ENCODE data around the gene NRP2. TPM values are rescaled to one million over a fixed set of nuclear protein-coding genes. Genes with fewer than 3 reads are reported as not detected.

Gene NRP2, protein sequence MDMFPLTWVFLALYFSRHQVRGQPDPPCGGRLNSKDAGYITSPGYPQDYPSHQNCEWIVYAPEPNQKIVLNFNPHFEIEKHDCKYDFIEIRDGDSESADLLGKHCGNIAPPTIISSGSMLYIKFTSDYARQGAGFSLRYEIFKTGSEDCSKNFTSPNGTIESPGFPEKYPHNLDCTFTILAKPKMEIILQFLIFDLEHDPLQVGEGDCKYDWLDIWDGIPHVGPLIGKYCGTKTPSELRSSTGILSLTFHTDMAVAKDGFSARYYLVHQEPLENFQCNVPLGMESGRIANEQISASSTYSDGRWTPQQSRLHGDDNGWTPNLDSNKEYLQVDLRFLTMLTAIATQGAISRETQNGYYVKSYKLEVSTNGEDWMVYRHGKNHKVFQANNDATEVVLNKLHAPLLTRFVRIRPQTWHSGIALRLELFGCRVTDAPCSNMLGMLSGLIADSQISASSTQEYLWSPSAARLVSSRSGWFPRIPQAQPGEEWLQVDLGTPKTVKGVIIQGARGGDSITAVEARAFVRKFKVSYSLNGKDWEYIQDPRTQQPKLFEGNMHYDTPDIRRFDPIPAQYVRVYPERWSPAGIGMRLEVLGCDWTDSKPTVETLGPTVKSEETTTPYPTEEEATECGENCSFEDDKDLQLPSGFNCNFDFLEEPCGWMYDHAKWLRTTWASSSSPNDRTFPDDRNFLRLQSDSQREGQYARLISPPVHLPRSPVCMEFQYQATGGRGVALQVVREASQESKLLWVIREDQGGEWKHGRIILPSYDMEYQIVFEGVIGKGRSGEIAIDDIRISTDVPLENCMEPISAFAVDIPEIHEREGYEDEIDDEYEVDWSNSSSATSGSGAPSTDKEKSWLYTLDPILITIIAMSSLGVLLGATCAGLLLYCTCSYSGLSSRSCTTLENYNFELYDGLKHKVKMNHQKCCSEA
- total RNA-seq: 1 to 10 TPM; 2.9 to 3.3 TPM

GRCh38 chr2:205682239-205682970, at the start of gene NRP2:
Gene NRP2, plus strand, starts transcription at chr2:205682501. Its CDS starts 790 bp downstream, at chr2:205683291.
- Mint-ChIP-seq H3K4me3 (peak within 1 kb of the TSS; percentile 88), H3K27me3 (peaks cover 66% of the 10 kb centered on the region), H3K27ac (no peak within 1 kb of the TSS), H3K9me3 (no peaks in the 10 kb centered on the region), H3K36me3 (no peaks in the 10 kb centered on the region), H3K4me1 (peaks cover 32% of the 10 kb centered on the region)
- POLR2A ChIA-PET: interaction anchor here (1.0 to 1.2 kb wide), 2 partner anchors 22 to 70 kb away, joined by 3 to 4 read pairs; no protein-coding TSS in a partner anchor
- ATAC-seq (ENCODE audit: low read depth): peak; percentile 84
- peak; percentile 75 for DNase-seq

DNA sequence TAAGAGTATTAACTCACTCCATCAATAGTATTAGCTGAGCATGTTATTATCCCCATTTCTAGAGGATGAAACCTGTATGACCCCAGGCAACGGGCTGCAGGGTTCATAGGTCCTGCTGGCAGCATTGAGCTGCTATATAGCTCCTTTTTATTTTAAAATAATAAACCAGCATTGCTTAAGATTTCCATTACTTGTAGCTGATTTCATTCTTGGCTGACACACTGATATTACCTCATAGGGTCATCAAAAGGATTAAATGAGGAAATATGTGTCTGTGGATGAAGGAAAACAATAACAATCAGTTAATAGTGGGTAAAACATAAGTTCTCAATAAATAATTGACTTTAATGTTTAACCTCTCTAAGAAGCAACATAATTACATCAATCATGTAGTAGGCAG, 48.3 kb upstream of the NRP2 start:
- DNase-seq (no peak), ATAC-seq (ENCODE audit: low read depth) (no peak)
- H3K27me3 Mint-ChIP-seq: peaks cover 3% of the 10 kb centered on the region
- H3K27ac Mint-ChIP-seq: no peak overlapping the region
- POLR2A ChIA-PET: no interaction called here
- peaks cover 10% of the 10 kb centered on the region for H3K4me1 Mint-ChIP-seq
- no peaks in the 10 kb centered on the region for H3K9me3 Mint-ChIP-seq
- no peaks in the 10 kb centered on the region for H3K36me3 Mint-ChIP-seq
- H3K4me3 Mint-ChIP-seq: no peak overlapping the region

DNA sequence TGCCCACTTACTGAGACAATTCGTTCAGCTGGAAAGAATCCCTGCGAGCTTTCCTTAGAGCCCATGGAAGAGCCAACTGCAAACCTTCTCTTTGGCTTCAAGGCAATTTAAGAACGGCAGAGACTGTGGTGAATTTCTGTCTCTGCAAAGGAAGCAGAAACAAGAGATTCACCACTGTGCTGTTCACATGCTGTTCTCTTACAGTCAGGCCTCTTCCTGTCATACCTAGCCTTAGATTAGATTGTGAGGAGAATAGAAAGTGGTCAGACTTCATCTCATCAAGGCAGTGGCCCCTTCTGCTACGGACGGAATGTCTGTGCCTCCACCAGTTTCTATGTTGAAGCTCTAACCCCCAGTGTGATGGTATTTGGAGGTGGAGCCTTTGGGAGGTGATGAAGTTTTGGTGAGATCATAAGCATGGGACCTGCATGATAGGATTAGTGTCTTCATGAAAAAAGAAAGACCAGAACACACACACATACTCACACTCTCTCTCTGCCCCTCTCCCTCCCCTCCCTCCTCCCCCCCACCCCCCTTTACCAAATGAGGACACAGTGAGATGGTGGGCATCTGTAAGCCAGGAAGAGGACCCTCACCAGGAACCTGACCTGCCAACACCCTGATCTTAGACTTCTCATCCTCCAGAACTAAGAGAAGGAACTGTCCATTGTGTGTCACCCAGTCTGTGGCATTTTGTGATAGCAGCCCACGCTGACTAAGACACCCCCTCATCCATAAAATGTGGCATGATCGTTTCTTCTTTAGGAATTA, 45.6 kb upstream of the NRP2 start:
- peak; percentile 79 for ATAC-seq (ENCODE audit: low read depth)
- H3K27ac Mint-ChIP-seq: peak overlapping the region; percentile 88
- H3K4me3 Mint-ChIP-seq: no peak overlapping the region
- peaks cover 10% of the 10 kb centered on the region for H3K4me1 Mint-ChIP-seq
- peaks cover 5% of the 10 kb centered on the region for H3K27me3 Mint-ChIP-seq
- peaks cover 5% of the 10 kb centered on the region for H3K9me3 Mint-ChIP-seq
- POLR2A ChIA-PET: no interaction called here
- no peaks in the 10 kb centered on the region for H3K36me3 Mint-ChIP-seq
- no peak for DNase-seq

GRCh38 chr2:205637320-205637602, 45.0 kb upstream of the NRP2 start:
- H3K27me3 Mint-ChIP-seq: peaks cover 8% of the 10 kb centered on the region
- H3K36me3 Mint-ChIP-seq: no peaks in the 10 kb centered on the region
- H3K9me3 Mint-ChIP-seq: peaks cover 5% of the 10 kb centered on the region
- POLR2A ChIA-PET: no interaction called here
- peaks cover 10% of the 10 kb centered on the region for H3K4me1 Mint-ChIP-seq
- no peak for DNase-seq
- ATAC-seq (ENCODE audit: low read depth): no peak
- no peak overlapping the region for H3K4me3 Mint-ChIP-seq
- peak overlapping the region; percentile 25 for H3K27ac Mint-ChIP-seq

DNA sequence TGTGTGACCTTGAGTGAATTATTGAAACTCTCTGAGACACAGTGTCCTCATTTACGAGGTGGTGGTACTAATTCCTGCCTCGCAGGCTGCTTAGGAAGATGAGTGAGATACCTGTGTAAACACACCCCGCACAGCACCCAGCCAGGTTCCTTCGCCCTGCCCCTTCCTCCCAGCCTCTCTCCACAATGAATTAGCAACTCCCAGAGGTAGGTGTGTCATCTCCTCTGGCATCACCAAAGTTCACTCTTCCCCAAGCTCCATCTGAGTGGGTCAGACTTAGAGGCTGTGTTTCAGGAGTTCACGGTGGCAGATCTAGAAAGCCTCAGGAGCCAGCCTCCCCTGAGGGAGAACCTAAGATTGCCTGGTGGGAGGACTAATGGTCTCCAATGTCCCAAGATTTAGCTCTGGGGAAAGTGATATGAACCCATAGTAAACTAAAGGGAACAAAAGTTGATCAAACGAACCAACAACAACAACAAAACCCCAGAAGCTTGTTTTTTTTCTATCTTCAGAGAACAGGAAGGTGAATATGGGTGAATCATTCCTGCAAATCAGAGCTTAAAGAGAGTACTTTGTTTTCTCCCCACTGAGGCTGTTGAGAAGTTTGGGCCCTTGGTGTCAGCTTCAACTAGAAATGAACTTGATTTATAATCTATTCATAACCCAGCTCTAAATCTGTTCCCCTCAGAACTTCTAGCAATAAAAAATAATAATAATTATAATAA, 44.4 kb upstream of the NRP2 start:
- Mint-ChIP-seq H3K36me3 (peaks cover 1% of the 10 kb centered on the region), H3K27ac (no peak overlapping the region), H3K4me3 (no peak overlapping the region), H3K27me3 (peaks cover 9% of the 10 kb centered on the region), H3K9me3 (peaks cover 5% of the 10 kb centered on the region), H3K4me1 (peaks cover 10% of the 10 kb centered on the region)
- DNase-seq (no peak), ATAC-seq (ENCODE audit: low read depth) (no peak)
- POLR2A ChIA-PET: no interaction called here

- DNase-seq (no peak), ATAC-seq (ENCODE audit: low read depth) (no peak)
- H3K9me3 Mint-ChIP-seq: peaks cover 5% of the 10 kb centered on the region
- peaks cover 27% of the 10 kb centered on the region for H3K27me3 Mint-ChIP-seq
- no peak overlapping the region for H3K27ac Mint-ChIP-seq
- POLR2A ChIA-PET: no interaction called here
- peaks cover 10% of the 10 kb centered on the region for H3K4me1 Mint-ChIP-seq
- H3K4me3 Mint-ChIP-seq: no peak overlapping the region
- H3K36me3 Mint-ChIP-seq: peaks cover 1% of the 10 kb centered on the region
These were observed 41.6 kb upstream of the NRP2 start for GRCh38 chr2:205640716-205641115.

DNA sequence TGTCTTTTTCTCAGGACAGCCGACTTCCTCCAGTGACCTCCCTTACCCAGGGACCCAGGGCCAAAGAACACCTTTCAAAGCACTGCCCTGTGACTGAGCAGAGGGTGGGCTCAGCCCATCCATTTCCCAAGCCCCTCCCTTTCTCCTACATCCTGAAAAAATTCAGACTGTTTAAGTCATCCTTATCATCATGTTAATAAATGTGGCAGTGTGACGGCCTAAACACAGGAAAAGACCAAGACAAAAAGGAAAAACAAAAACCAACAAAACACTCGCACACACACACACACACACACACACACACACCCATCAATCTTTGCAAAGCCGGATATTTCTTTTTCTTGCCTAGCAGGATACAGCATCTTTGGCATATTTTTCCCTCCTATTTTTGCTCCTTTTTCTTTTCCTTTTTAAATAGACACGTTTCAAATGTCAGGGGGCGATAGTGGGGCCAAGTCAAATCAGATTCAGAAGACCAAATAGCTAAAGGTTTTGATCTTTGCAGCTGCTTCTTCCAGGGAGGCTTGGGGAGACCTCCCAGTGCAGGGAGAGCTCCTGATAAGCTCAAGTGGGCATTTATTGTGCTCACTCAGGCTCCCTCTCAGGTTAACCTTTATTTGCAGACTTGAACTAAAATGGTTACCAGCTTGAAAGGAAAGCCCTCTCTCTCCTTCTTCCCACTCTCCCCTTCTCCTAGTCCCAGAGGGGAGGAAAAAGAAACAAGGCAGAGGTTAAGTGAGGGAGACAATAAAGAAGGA, 39.5 kb upstream of the NRP2 start:
- no peak for DNase-seq
- H3K9me3 Mint-ChIP-seq: peaks cover 5% of the 10 kb centered on the region
- H3K27ac Mint-ChIP-seq: no peak overlapping the region
- no peaks in the 10 kb centered on the region for H3K4me1 Mint-ChIP-seq
- no peak overlapping the region for H3K4me3 Mint-ChIP-seq
- POLR2A ChIA-PET: no interaction called here
- H3K36me3 Mint-ChIP-seq: peaks cover 1% of the 10 kb centered on the region
- H3K27me3 Mint-ChIP-seq: peaks cover 28% of the 10 kb centered on the region
- no peak for ATAC-seq (ENCODE audit: low read depth)

- ATAC-seq (ENCODE audit: low read depth) (no peak), DNase-seq (no peak)
- POLR2A ChIA-PET: no interaction called here
- H3K4me1 Mint-ChIP-seq: no peaks in the 10 kb centered on the region
- H3K27me3 Mint-ChIP-seq: peaks cover 28% of the 10 kb centered on the region
- peaks cover 5% of the 10 kb centered on the region for H3K9me3 Mint-ChIP-seq
- no peak overlapping the region for H3K4me3 Mint-ChIP-seq
- H3K36me3 Mint-ChIP-seq: peaks cover 1% of the 10 kb centered on the region
- no peak overlapping the region for H3K27ac Mint-ChIP-seq
These were observed 38.9 kb upstream of the NRP2 start for GRCh38 chr2:205643391-205643885.

DNA sequence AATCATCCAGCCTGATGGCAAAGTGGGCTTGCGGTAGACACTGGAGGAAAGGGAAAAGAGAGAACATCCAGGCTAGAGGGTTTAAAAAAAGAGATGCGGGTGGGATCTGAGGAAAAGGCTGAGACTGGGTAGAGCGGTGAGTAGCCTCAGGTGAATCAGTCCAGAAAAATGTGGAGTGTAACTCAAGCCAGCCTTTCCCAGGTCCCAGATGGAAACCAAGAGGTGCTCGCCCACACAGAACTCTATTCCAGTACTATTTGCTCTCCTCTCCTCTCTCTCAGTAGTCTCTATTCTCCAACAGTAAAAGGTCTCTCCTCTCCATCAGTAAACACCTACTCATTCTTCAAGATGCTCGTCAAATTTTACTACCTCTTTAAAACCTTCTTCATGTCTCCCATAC, 38.3 kb upstream of the NRP2 start:
- no peak for ATAC-seq (ENCODE audit: low read depth)
- Mint-ChIP-seq H3K27ac (no peak overlapping the region), H3K4me3 (no peak overlapping the region), H3K4me1 (no peaks in the 10 kb centered on the region), H3K36me3 (peaks cover 1% of the 10 kb centered on the region), H3K9me3 (peaks cover 5% of the 10 kb centered on the region), H3K27me3 (peaks cover 26% of the 10 kb centered on the region)
- POLR2A ChIA-PET: no interaction called here
- DNase-seq: no peak

- Mint-ChIP-seq H3K4me3 (no peak overlapping the region), H3K4me1 (no peaks in the 10 kb centered on the region), H3K9me3 (no peaks in the 10 kb centered on the region), H3K27ac (no peak overlapping the region), H3K27me3 (peaks cover 23% of the 10 kb centered on the region), H3K36me3 (peaks cover 1% of the 10 kb centered on the region)
- no peak for ATAC-seq (ENCODE audit: low read depth)
- POLR2A ChIA-PET: no interaction called here
- no peak for DNase-seq
These were observed 35.6 kb upstream of the NRP2 start for GRCh38 chr2:205646680-205647079.

DNA sequence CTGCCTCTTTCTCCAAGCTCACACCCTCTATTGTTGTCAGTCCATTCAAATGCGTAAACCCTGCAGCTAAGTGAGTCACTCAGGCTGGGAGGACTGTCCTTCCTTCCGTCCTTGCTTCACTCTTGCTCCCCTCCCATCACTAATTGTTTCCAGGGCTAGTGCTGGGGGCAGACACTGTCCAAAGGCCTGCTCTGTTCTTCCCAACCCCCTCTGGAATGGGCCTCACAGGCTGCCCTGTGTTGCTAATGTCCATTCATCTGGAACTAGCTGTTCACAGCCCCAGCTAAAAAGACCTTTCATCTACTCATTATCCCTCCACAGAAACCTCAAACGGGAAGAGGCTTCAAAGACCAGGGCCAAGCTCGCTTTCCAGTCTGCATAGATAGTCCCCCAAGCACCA, 31.9 kb upstream of the NRP2 start:
- peaks cover 6% of the 10 kb centered on the region for H3K27me3 Mint-ChIP-seq
- DNase-seq: no peak
- H3K9me3 Mint-ChIP-seq: no peaks in the 10 kb centered on the region
- POLR2A ChIA-PET: no interaction called here
- H3K4me1 Mint-ChIP-seq: no peaks in the 10 kb centered on the region
- H3K36me3 Mint-ChIP-seq: no peaks in the 10 kb centered on the region
- H3K4me3 Mint-ChIP-seq: no peak overlapping the region
- no peak overlapping the region for H3K27ac Mint-ChIP-seq
- no peak for ATAC-seq (ENCODE audit: low read depth)

- no peaks in the 10 kb centered on the region for H3K4me1 Mint-ChIP-seq
These were observed 31.4 kb upstream of the NRP2 start for GRCh38 chr2:205650931-205651330.

More at GRCh38 chr2:205650931-205651330, 31.4 kb upstream of the NRP2 start:
- H3K9me3 Mint-ChIP-seq: no peaks in the 10 kb centered on the region
- POLR2A ChIA-PET: no interaction called here
- H3K36me3 Mint-ChIP-seq: no peaks in the 10 kb centered on the region
- no peak for DNase-seq
- no peak overlapping the region for H3K27ac Mint-ChIP-seq
- no peak overlapping the region for H3K4me3 Mint-ChIP-seq
- ATAC-seq (ENCODE audit: low read depth): no peak
- H3K27me3 Mint-ChIP-seq: peaks cover 3% of the 10 kb centered on the region

All from activated naive CD8-positive, alpha-beta T cell treated with anti-CD3 and anti-CD28 coated beads, Interleukin-2, amount 10 ng/mL, durations not matched to agents 7 days and 5 days (primary cell).